WTC11 (cell line): ENCODE results near the gene CEP131. TPM values are rescaled to one million over a fixed set of nuclear protein-coding genes. Genes with fewer than 3 reads are reported as not detected.

Source experiments
- ATAC-seq: fragments of 200-7000 bp; cut with Tn5 transposase; 2 replicates; pipeline ENCODE4 v1.10.0; 2021; ENCODE audit warnings: mild to moderate bottlenecking, moderate library complexity
- CTCF ChIA-PET: fragments of 300-600 bp; sonication (Branson Sonifier 250); formaldehyde crosslinking; loops from one replicate; lab custom pipeline; 2021; ENCODE audit warnings: antibody characterized with exemption; lab: Charles Lee
- POLR2A ChIA-PET: fragments of 350-600 bp; sonication (Branson Sonifier 250); formaldehyde crosslinking; loops from one replicate; lab custom pipeline; 2021; ENCODE audit warnings: antibody characterized with exemption; lab: Charles Lee
- DNase-seq: peaks from one replicate; pipeline ENCODE4 v3.0.0; 2021; ENCODE audit warnings: low spot score
- H3K27ac Mint-ChIP-seq: 2 replicates; pipeline ENCODE4 v1.8.0; 2021; ENCODE audit warnings: mixed read lengths
- H3K27me3 Mint-ChIP-seq: 2 replicates; pipeline ENCODE4 v1.8.0; 2021; ENCODE audit warnings: low read depth, mild to moderate bottlenecking, moderate library complexity, mixed read lengths
- H3K36me3 Mint-ChIP-seq: 2 replicates; pipeline ENCODE4 v1.8.0; 2021; ENCODE audit warnings: mixed read lengths
- H3K4me1 Mint-ChIP-seq: 2 replicates; pipeline ENCODE4 v1.8.0; 2022; ENCODE audit warnings: mixed read lengths
- H3K4me3 Mint-ChIP-seq: 2 replicates; pipeline ENCODE4 v1.8.0; 2021; ENCODE audit warnings: mild to moderate bottlenecking, moderate library complexity, mixed read lengths
- H3K9me3 Mint-ChIP-seq: 2 replicates; pipeline ENCODE4 v1.8.0; 2021; ENCODE audit warnings: mixed read lengths
- ATF3 ChIP-seq: sonication (generic); formaldehyde crosslinking; conservative IDR thresholded peaks from 2 replicates; pipeline ENCODE4 v1.8.1; 2022; ENCODE audit warnings: mild to moderate bottlenecking, missing genetic modification reagents
- CREB1 ChIP-seq: sonication (generic); formaldehyde crosslinking; IDR thresholded peaks from 2 replicates; pipeline ENCODE4 v1.8.0; 2023; ENCODE audit warnings: mild to moderate bottlenecking, missing genetic modification reagents
- CTCF ChIP-seq: fragments of 200-600 bp; IDR thresholded peaks from 2 replicates; pipeline ENCODE4 v1.8.0; 2022; ENCODE audit warnings: antibody characterized with exemption
- E2F1 ChIP-seq: sonication (generic); formaldehyde crosslinking; IDR thresholded peaks from 2 replicates; pipeline ENCODE4 v1.8.0; 2022; ENCODE audit warnings: mild to moderate bottlenecking, missing genetic modification reagents
- EMX1 ChIP-seq: fragments of 250-450 bp; sonication (Bioruptor Pico); IDR thresholded peaks from 2 replicates; pipeline ENCODE4 v1.8.0; 2021; ENCODE audit warnings: mild to moderate bottlenecking
- FOXK1 ChIP-seq: sonication (generic); formaldehyde crosslinking; IDR thresholded peaks from 2 replicates; pipeline ENCODE4 v1.8.0; 2022; ENCODE audit warnings: mild to moderate bottlenecking, moderate library complexity, missing genetic modification reagents
- JAZF1 ChIP-seq: fragments of 250-450 bp; sonication (Bioruptor Pico); IDR thresholded peaks from 2 replicates; pipeline ENCODE4 v1.9.0; 2021; ENCODE audit warnings: moderate library complexity, mild to moderate bottlenecking, inconsistent platforms
- PRDM15 ChIP-seq: sonication (generic); formaldehyde crosslinking; IDR thresholded peaks from 2 replicates; pipeline ENCODE4 v1.8.0; 2022; ENCODE audit warnings: missing genetic modification reagents
- SOX15 ChIP-seq: fragments of 250-450 bp; sonication (Bioruptor Pico); IDR thresholded peaks from 2 replicates; pipeline ENCODE4 v1.9.0; 2021; ENCODE audit warnings: mild to moderate bottlenecking
- STAT6 ChIP-seq: sonication (generic); formaldehyde crosslinking; conservative IDR thresholded peaks from 2 replicates; pipeline ENCODE4 v1.8.1; 2023; ENCODE audit warnings: mild to moderate bottlenecking, low read depth, missing genetic modification reagents, moderate library complexity
- USF2 ChIP-seq: sonication (generic); formaldehyde crosslinking; IDR thresholded peaks from 2 replicates; pipeline ENCODE4 v1.8.1; 2023; ENCODE audit warnings: mild to moderate bottlenecking, missing genetic modification reagents, moderate library complexity
- ZNF121 ChIP-seq: sonication (generic); formaldehyde crosslinking; IDR thresholded peaks from 2 replicates; pipeline ENCODE4 v1.8.0; 2023; ENCODE audit warnings: missing genetic modification reagents
- ZNF396 ChIP-seq: fragments of 250-450 bp; sonication (Bioruptor Pico); IDR thresholded peaks from 2 replicates; pipeline ENCODE4 v1.8.0; 2021; ENCODE audit warnings: mild to moderate bottlenecking, moderate library complexity, borderline replicate concordance
- ZNF671 ChIP-seq: fragments of 250-450 bp; sonication (Bioruptor Pico); IDR thresholded peaks from 2 replicates; pipeline ENCODE4 v1.8.0; 2021; ENCODE audit warnings: mild to moderate bottlenecking
- total RNA-seq: library from RNA; stranded (reverse); gene quantifications from 3 replicates; pipeline ENCODE4 v1.2.3, GENCODE V29; 2021
- TF ChIP-seq, protein P1 (sequence below): sonication (generic); formaldehyde crosslinking; IDR thresholded peaks from 2 replicates; pipeline ENCODE4 v1.8.1; 2023; ENCODE audit warnings: mild to moderate bottlenecking, missing genetic modification reagents
- TF ChIP-seq, protein P2 (sequence below): sonication (generic); formaldehyde crosslinking; IDR thresholded peaks from 2 replicates; pipeline ENCODE4 v1.8.0; 2023; ENCODE audit warnings: missing genetic modification reagents, mild to moderate bottlenecking, borderline replicate concordance

CEP131 gene
- total RNA-seq, 1 experiment from 2014 or later, result 35.2 TPM

- TF ChIP-seq CTCF, result peak; percentile 61
- no peak for TF ChIP-seq ATF3 (CRISPR knock-in tag)
- TF ChIP-seq CREB1 (CRISPR knock-in tag), result no peak
- TF ChIP-seq E2F1 (CRISPR knock-in tag), result no peak
- ChIA-PET POLR2A (no interaction called here), CTCF (interaction anchor here (0.6 to 2.1 kb wide), 15 partner anchors 8 to 242 kb away, joined by 3 to 11 read pairs (median 4); partner anchors contain the start of genes CEP131, NDUFAF8 and TEPSIN)
- H3K27ac Mint-ChIP-seq, result no peak overlapping the region
- peaks cover 2% of the 10 kb centered on the region; the same call in 1 of the 2 replicates for H3K36me3 Mint-ChIP-seq
- no peak overlapping the region for H3K4me3 Mint-ChIP-seq
- ATAC-seq (peak; percentile 84), DNase-seq (no peak)
- H3K9me3 Mint-ChIP-seq, result no peaks in the 10 kb centered on the region
- no peaks in the 10 kb centered on the region for H3K4me1 Mint-ChIP-seq
- no peaks in the 10 kb centered on the region for H3K27me3 Mint-ChIP-seq
Measured at GRCh38 chr17:81200695-81201580, 21.8 kb downstream of the CEP131 start.

- Mint-ChIP-seq H3K4me3 (no peak overlapping the region), H3K9me3 (no peaks in the 10 kb centered on the region), H3K36me3 (peaks cover 2% of the 10 kb centered on the region; the same call in 1 of the 2 replicates), H3K27me3 (no peaks in the 10 kb centered on the region), H3K27ac (no peak overlapping the region), H3K4me1 (no peaks in the 10 kb centered on the region)
- no peak for DNase-seq
- POLR2A ChIA-PET, result no interaction called here
- CTCF ChIA-PET, result interaction anchor here (0.6 to 2.1 kb wide), 15 partner anchors 9 to 242 kb away, joined by 3 to 11 read pairs (median 4); partner anchors contain the start of genes CEP131, NDUFAF8 and TEPSIN
- ATAC-seq, result no peak
- TF ChIP-seq, protein P1, sequence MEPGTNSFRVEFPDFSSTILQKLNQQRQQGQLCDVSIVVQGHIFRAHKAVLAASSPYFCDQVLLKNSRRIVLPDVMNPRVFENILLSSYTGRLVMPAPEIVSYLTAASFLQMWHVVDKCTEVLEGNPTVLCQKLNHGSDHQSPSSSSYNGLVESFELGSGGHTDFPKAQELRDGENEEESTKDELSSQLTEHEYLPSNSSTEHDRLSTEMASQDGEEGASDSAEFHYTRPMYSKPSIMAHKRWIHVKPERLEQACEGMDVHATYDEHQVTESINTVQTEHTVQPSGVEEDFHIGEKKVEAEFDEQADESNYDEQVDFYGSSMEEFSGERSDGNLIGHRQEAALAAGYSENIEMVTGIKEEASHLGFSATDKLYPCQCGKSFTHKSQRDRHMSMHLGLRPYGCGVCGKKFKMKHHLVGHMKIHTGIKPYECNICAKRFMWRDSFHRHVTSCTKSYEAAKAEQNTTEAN (CRISPR knock-in tag), result no peak
- TF ChIP-seq ZNF671 (CRISPR knock-in tag) (no peak), JAZF1 (no peak), USF2 (CRISPR knock-in tag) (no peak), PRDM15 (CRISPR knock-in tag) (no peak), SOX15 (CRISPR knock-in tag) (no peak), STAT6 (CRISPR knock-in tag) (no peak), FOXK1 (no peak), ZNF396 (CRISPR knock-in tag) (no peak), EMX1 (CRISPR knock-in tag) (no peak), ZNF121 (CRISPR knock-in tag) (no peak)
- TF ChIP-seq, protein P2, sequence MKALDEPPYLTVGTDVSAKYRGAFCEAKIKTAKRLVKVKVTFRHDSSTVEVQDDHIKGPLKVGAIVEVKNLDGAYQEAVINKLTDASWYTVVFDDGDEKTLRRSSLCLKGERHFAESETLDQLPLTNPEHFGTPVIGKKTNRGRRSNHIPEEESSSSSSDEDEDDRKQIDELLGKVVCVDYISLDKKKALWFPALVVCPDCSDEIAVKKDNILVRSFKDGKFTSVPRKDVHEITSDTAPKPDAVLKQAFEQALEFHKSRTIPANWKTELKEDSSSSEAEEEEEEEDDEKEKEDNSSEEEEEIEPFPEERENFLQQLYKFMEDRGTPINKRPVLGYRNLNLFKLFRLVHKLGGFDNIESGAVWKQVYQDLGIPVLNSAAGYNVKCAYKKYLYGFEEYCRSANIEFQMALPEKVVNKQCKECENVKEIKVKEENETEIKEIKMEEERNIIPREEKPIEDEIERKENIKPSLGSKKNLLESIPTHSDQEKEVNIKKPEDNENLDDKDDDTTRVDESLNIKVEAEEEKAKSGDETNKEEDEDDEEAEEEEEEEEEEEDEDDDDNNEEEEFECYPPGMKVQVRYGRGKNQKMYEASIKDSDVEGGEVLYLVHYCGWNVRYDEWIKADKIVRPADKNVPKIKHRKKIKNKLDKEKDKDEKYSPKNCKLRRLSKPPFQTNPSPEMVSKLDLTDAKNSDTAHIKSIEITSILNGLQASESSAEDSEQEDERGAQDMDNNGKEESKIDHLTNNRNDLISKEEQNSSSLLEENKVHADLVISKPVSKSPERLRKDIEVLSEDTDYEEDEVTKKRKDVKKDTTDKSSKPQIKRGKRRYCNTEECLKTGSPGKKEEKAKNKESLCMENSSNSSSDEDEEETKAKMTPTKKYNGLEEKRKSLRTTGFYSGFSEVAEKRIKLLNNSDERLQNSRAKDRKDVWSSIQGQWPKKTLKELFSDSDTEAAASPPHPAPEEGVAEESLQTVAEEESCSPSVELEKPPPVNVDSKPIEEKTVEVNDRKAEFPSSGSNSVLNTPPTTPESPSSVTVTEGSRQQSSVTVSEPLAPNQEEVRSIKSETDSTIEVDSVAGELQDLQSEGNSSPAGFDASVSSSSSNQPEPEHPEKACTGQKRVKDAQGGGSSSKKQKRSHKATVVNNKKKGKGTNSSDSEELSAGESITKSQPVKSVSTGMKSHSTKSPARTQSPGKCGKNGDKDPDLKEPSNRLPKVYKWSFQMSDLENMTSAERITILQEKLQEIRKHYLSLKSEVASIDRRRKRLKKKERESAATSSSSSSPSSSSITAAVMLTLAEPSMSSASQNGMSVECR (CRISPR knock-in tag), result no peak
Measured at GRCh38 chr17:81200201-81200600, 22.6 kb downstream of the CEP131 start.
